HCT116 (cell line): ENCODE results near the gene TBXAS1. TPM values are rescaled to one million over a fixed set of nuclear protein-coding genes. Genes with fewer than 3 reads are reported as not detected.

Experiments used
- ATAC-seq: fragments of 200-7000 bp; cut with Tn5 transposase; 2 replicates; pipeline ENCODE4 v1.9.1; 2020; ENCODE audit warnings: mild to moderate bottlenecking, moderate library complexity
- BruUV-seq: library from RNA; stranded (reverse); fragments of 400-500 nt; replicated peaks from 2 replicates; lab custom pipeline; 2021; lab: Mats Ljungman, UMichigan
- CTCF ChIA-PET: fragments of 300-600 bp; sonication (Branson Sonifier 250); formaldehyde crosslinking; loops from one replicate; lab custom pipeline; 2021; ENCODE audit warnings: antibody characterized with exemption; lab: Charles Lee
- POLR2A ChIA-PET: fragments of 300-600, 350-600 bp; sonication (Branson Sonifier 250); formaldehyde crosslinking; loops from one replicate; lab custom pipeline; 2021; ENCODE audit warnings: antibody characterized with exemption; lab: Charles Lee
- RAD21 ChIA-PET, 2 experiments: fragments of 300-600 bp; sonication (Branson Sonifier 250); formaldehyde crosslinking; loops; one replicate each; lab custom pipeline; 2023; ENCODE audit warnings: low total read pairs in 2 of 2; ENCODE audit not compliant: uncharacterized antibody in 2 of 2, unreplicated experiment in 2 of 2, low non-redundant PET in 1 of 2; lab: Charles Lee
- DNase-seq: peaks from one replicate; pipeline ENCODE4 v3.0.0-alpha.2; 2010; ENCODE audit warnings: low read depth, low spot score
- H2AFZ ChIP-seq: fragments of 200-600 bp; shearing (Covaris generic), sonication (generic); 2 replicates; pipeline ENCODE4 v1.6.1; 2017; ENCODE audit warnings: low read depth, mixed run types, mixed read lengths, antibody characterized with exemption, low read length; ENCODE audit not compliant: poor library complexity, severe bottlenecking
- H3K27ac ChIP-seq: 2 replicates; pipeline ENCODE4 v1.5.1; 2012; ENCODE audit warnings: low read depth, low read length
- H3K27me3 ChIP-seq: fragments of 200-600 bp; sonication (generic); 2 replicates; pipeline ENCODE4 v1.6.1; 2016; ENCODE audit warnings: mixed run types, low read length, mixed read lengths; ENCODE audit not compliant: insufficient read depth
- H3K36me3 ChIP-seq, 2 experiments: fragments of 200-500 bp in 1 of 2; fragments of 200-600 bp in 1 of 2; sonication (Bioruptor generic) in 1 of 2; sonication (generic) in 1 of 2; 2 replicates each; pipeline versions ENCODE4 v1.5.1 to v1.6.1; 2014 to 2016; ENCODE audit warnings: low read length in 2 of 2, inconsistent platforms in 1 of 2, mixed read lengths in 1 of 2, mixed run types in 1 of 2; ENCODE audit not compliant: insufficient read depth in 2 of 2, control insufficient read depth in 1 of 2
- H3K4me1 ChIP-seq, 2 experiments: fragments of 200-600 bp in 1 of 2; sonication (generic) in 1 of 2; 2 replicates each; pipeline versions ENCODE4 v1.5.1 to v1.6.1; 2012 to 2017; ENCODE audit warnings: low read length in 2 of 2, inconsistent platforms in 1 of 2, mild to moderate bottlenecking in 1 of 2, mixed read lengths in 1 of 2, mixed run types in 1 of 2, moderate library complexity in 1 of 2; ENCODE audit not compliant: insufficient read depth in 2 of 2, control insufficient read depth in 1 of 2
- H3K4me2 ChIP-seq: fragments of 200-600 bp; sonication (generic); 2 replicates; pipeline ENCODE4 v1.6.1; 2017; ENCODE audit warnings: mixed run types, low read length, mixed read lengths
- H3K4me3 ChIP-seq, 2 experiments: fragments of 200-600 bp in 1 of 2; sonication (generic) in 1 of 2; replicated peaks in 1 of 2; 2 replicates each; pipeline ENCODE4 v1.5.1; 2011 to 2016; ENCODE audit warnings: low read length in 2 of 2, control low read depth in 1 of 2, low read depth in 1 of 2, mild to moderate bottlenecking in 1 of 2, mixed read lengths in 1 of 2, mixed run types in 1 of 2
- H3K79me2 ChIP-seq: fragments of 200-600 bp; sonication (generic); 2 replicates; pipeline ENCODE4 v1.6.1; 2017; ENCODE audit warnings: mild to moderate bottlenecking, mixed run types, low read length, moderate library complexity, mixed read lengths; ENCODE audit not compliant: insufficient read depth
- H3K9ac ChIP-seq: fragments of 200-600 bp; sonication (generic); 2 replicates; pipeline ENCODE4 v1.6.1; 2016; ENCODE audit warnings: low read length, mixed read lengths
- H3K9me2 ChIP-seq: fragments of 200-600 bp; sonication (generic), shearing (Covaris generic); 2 replicates; pipeline ENCODE4 v1.6.1; 2017; ENCODE audit warnings: mixed run types, mild to moderate bottlenecking, moderate library complexity; ENCODE audit not compliant: insufficient read depth
- H3K9me3 ChIP-seq, 2 experiments: fragments of 200-500 bp in 1 of 2; fragments of 200-600 bp in 1 of 2; sonication (Bioruptor generic) in 1 of 2; sonication (generic) in 1 of 2; 2 replicates each; pipeline ENCODE4 v1.6.1; 2014 to 2017; ENCODE audit warnings: low read length in 2 of 2, mixed read lengths in 2 of 2, inconsistent platforms in 1 of 2, low read depth in 1 of 2, mild to moderate bottlenecking in 1 of 2, mixed run types in 1 of 2, moderate library complexity in 1 of 2; ENCODE audit not compliant: control insufficient read depth in 1 of 2, insufficient read depth in 1 of 2
- H4K20me1 ChIP-seq: fragments of 200-600 bp; sonication (generic), shearing (Covaris generic); 2 replicates; pipeline ENCODE4 v1.6.1; 2017; ENCODE audit warnings: mixed run types, mild to moderate bottlenecking, moderate library complexity; ENCODE audit not compliant: insufficient read depth
- ATF3 ChIP-seq: IDR thresholded peaks from 2 replicates; pipeline ENCODE4 v1.6.1; 2012
- EZH2 ChIP-seq: fragments of 200-600 bp; sonication (generic); IDR thresholded peaks from 2 replicates; pipeline ENCODE4 v1.6.1; 2017; ENCODE audit warnings: antibody characterized with exemption, mixed run types
- JUND ChIP-seq: IDR thresholded peaks from 2 replicates; pipeline ENCODE4 v1.6.1; 2012
- SP1 ChIP-seq: IDR thresholded peaks from 2 replicates; pipeline ENCODE4 v1.6.1; 2012; ENCODE audit warnings: low read depth
- SRF ChIP-seq: IDR thresholded peaks from 2 replicates; pipeline ENCODE4 v1.6.1; 2012; ENCODE audit warnings: low read depth
- YY1 ChIP-seq: IDR thresholded peaks from 2 replicates; pipeline ENCODE4 v1.6.1; 2011; ENCODE audit warnings: low read length, low read depth, moderate library complexity, mild to moderate bottlenecking; ENCODE audit not compliant: insufficient replicate concordance; ENCODE audit errors: extremely low read depth
- ZBTB33 ChIP-seq: IDR thresholded peaks from 2 replicates; pipeline ENCODE4 v1.6.1; 2011; ENCODE audit warnings: mild to moderate bottlenecking, low read length, moderate library complexity; ENCODE audit not compliant: insufficient replicate concordance; ENCODE audit errors: extremely low read depth
- ZFX ChIP-seq: fragments of 450-650 bp; IDR thresholded peaks from 2 replicates; pipeline ENCODE4 v1.6.1; 2017
- ZNF274 ChIP-seq: fragments of 200-500 bp; sonication (Bioruptor generic); IDR thresholded peaks from 2 replicates; pipeline ENCODE4 v1.6.1; 2014; ENCODE audit warnings: mild to moderate bottlenecking, low read depth, low read length, inconsistent platforms
- intact Hi-C: fragments of 100-400 bp; cut with micrococcal nuclease; formaldehyde crosslinking; loops from 2 replicates; pipeline ENCODE4 v1.10.0; 2022
- total RNA-seq: library from RNA; stranded (reverse); gene quantifications from one replicate; pipeline ENCODE4 v1.2.1, GENCODE V29; 2021; ENCODE audit not compliant: unreplicated experiment

Gene TBXAS1
- total RNA-seq, 1 experiment from 2014 or later, result 1.4 TPM

GRCh38 chr7:140033779-140034363 is 204.8 kb downstream of the TBXAS1 start:
- peaks cover 2 to 9% of the 10 kb centered on the region in 2 experiments; a peak in 2 of 4 replicates for H3K4me1 ChIP-seq
- ATAC-seq (no peak), DNase-seq (no peak)
- H3K27ac ChIP-seq, result no peak overlapping the region
- no peaks in the 10 kb centered on the region for H3K36me3 ChIP-seq
- no TSS peak for BruUV-seq
- H3K9me3 ChIP-seq, result no peaks in the 10 kb centered on the region
- H3K79me2 ChIP-seq, result no peaks in the 10 kb centered on the region
- ChIA-PET POLR2A (no interaction called here), CTCF (no interaction called here), RAD21 (no interaction called here)
- intact Hi-C loops, result no loop called here
- H2AFZ ChIP-seq, result no peak overlapping the region
- TF ChIP-seq SRF (no peak), EZH2 (no peak), ZNF274 (no peak), ZBTB33 (no peak), SP1 (no peak), ATF3 (no peak), ZFX (no peak), YY1 (no peak), JUND (no peak)
- H3K4me2 ChIP-seq, result no peak overlapping the region
- H3K4me3 ChIP-seq, result no peak overlapping the region
- H3K27me3 ChIP-seq, result no peaks in the 10 kb centered on the region
- no peak overlapping the region for H3K9ac ChIP-seq
- no peaks in the 10 kb centered on the region for H4K20me1 ChIP-seq
- H3K9me2 ChIP-seq, result no peaks in the 10 kb centered on the region
